IPS DF 19.7 (cell line): ENCODE data around the gene MRPL32.

Experiments used
- DNase-seq: peaks from one replicate; pipeline ENCODE4 v3.0.0-alpha.2; 2013; ENCODE audit warnings: low read depth, low spot score

Gene MRPL32

GRCh38 chr7:42926204-42926603 lies 6.0 kb upstream of the MRPL32 start:
- DNase-seq = no peak

GRCh38 chr7:42928754-42929153 lies 3.4 kb upstream of the MRPL32 start:
- no peak for DNase-seq

GRCh38 chr7:42929449-42929848 lies 2.7 kb upstream of the MRPL32 start:
- no peak for DNase-seq

- no peak for DNase-seq
These were observed 1.3 kb upstream of the MRPL32 start for GRCh38 chr7:42930889-42931288.

GRCh38 chr7:42931447-42931833 lies 736 bp upstream of the MRPL32 start:
- DNase-seq = no peak

GRCh38 chr7:42932811-42933591 lies 825 bp downstream of the MRPL32 start:
- DNase-seq = no peak

GRCh38 chr7:42934291-42934690 lies 2.1 kb downstream of the MRPL32 start:
- DNase-seq = no peak

GRCh38 chr7:42935861-42936260 lies 3.7 kb downstream of the MRPL32 start:
- no peak for DNase-seq

- DNase-seq = no peak
These were observed 7.5 kb downstream of the MRPL32 start for GRCh38 chr7:42939457-42940240.

GRCh38 chr7:42940985-42941847 lies 9.0 kb downstream of the MRPL32 start:
- peak; percentile 59 for DNase-seq

GRCh38 chr7:42945821-42946626 lies 13.8 kb downstream of the MRPL32 start:
- DNase-seq = no peak

- DNase-seq = no peak
These were observed 14.4 kb downstream of the MRPL32 start for GRCh38 chr7:42946627-42946950.

- no peak for DNase-seq
These were observed 15.3 kb downstream of the MRPL32 start for GRCh38 chr7:42947521-42947920.

- no peak for DNase-seq
These were observed 18.2 kb downstream of the MRPL32 start for GRCh38 chr7:42950417-42950816.

GRCh38 chr7:42952328-42952727 lies 20.2 kb downstream of the MRPL32 start:
- no peak for DNase-seq

- DNase-seq = no peak
These were observed 21.8 kb downstream of the MRPL32 start for GRCh38 chr7:42953994-42954393.

GRCh38 chr7:42956062-42956461 lies 23.9 kb downstream of the MRPL32 start:
- no peak for DNase-seq

- no peak for DNase-seq
These were observed 27.4 kb downstream of the MRPL32 start for GRCh38 chr7:42959549-42959948.

- DNase-seq = no peak
These were observed 28.6 kb downstream of the MRPL32 start for GRCh38 chr7:42960762-42961161.

- no peak for DNase-seq
These were observed 29.0 kb downstream of the MRPL32 start for GRCh38 chr7:42961170-42961569.

GRCh38 chr7:42964293-42964692 lies 32.1 kb downstream of the MRPL32 start:
- DNase-seq = no peak
